ENCODE measurements around the gene ERMARD.
"Not testable (repeated sequence)": the region's sequence is repeated elsewhere in the genome, so short reads cannot be mapped to it uniquely, and the experiment has no call there.

Gene ERMARD

GRCh38 chr6:169738204-169738975, 13.0 kb upstream of the ERMARD start:
- DNase-seq, result no peak

- no peak for DNase-seq
Observed at GRCh38 chr6:169738976-169739529, 12.4 kb upstream of the ERMARD start.

- DNase-seq, result no peak
Observed at GRCh38 chr6:169741344-169741743, 10.1 kb upstream of the ERMARD start.

GRCh38 chr6:169745405-169745804, 6.0 kb upstream of the ERMARD start:
- no peak for DNase-seq

- DNase-seq, result no peak
Observed at GRCh38 chr6:169746556-169746955, 4.9 kb upstream of the ERMARD start.

- no peak for DNase-seq
Observed at GRCh38 chr6:169752074-169752623, 727 bp downstream of the ERMARD start.

GRCh38 chr6:169755162-169755561, 3.7 kb downstream of the ERMARD start:
- no peak for DNase-seq

GRCh38 chr6:169763308-169763707, 11.9 kb downstream of the ERMARD start:
- DNase-seq, result no peak

GRCh38 chr6:169763881-169764280, 12.5 kb downstream of the ERMARD start:
- no peak for DNase-seq

GRCh38 chr6:169765789-169766188, 14.4 kb downstream of the ERMARD start:
- DNase-seq, result not testable (repeated sequence)

- no peak for DNase-seq
Observed at GRCh38 chr6:169766232-169766631, 14.8 kb downstream of the ERMARD start.

GRCh38 chr6:169766921-169767736, 15.7 kb downstream of the ERMARD start:
- DNase-seq, result no peak

GRCh38 chr6:169774347-169774746, 22.9 kb downstream of the ERMARD start:
- no peak for DNase-seq

- DNase-seq, result no peak
Observed at GRCh38 chr6:169775321-169775720, 23.9 kb downstream of the ERMARD start.

- DNase-seq, result no peak
Observed at GRCh38 chr6:169776379-169776778, 25.0 kb downstream of the ERMARD start.

- no peak for DNase-seq
Observed at GRCh38 chr6:169777896-169778295, 26.5 kb downstream of the ERMARD start.

- DNase-seq, result no peak
Observed at GRCh38 chr6:169778646-169779045, 27.2 kb downstream of the ERMARD start.

- no peak for DNase-seq
Observed at GRCh38 chr6:169779092-169779815, 27.8 kb downstream of the ERMARD start.

- no peak for DNase-seq
Observed at GRCh38 chr6:169779896-169780295, 28.5 kb downstream of the ERMARD start.

GRCh38 chr6:169780571-169781091, 29.2 kb downstream of the ERMARD start:
- no peak for DNase-seq

- DNase-seq, result no peak
Observed at GRCh38 chr6:169782966-169783365, 31.5 kb downstream of the ERMARD start.

- no peak for DNase-seq
Observed at GRCh38 chr6:169783401-169783800, 32.0 kb downstream of the ERMARD start.

All from activated CD4-positive, alpha-beta T cell treated with anti-CD3 and anti-CD28 coated beads, Interleukin-2, amount 50 U/mL, for 4 hours (primary cell).